SK-N-SH treated with all-trans-retinoic acid at 6 μM for 48 hours (cell line): ENCODE data around the gene SVOP.

Source experiments
- BACH2 ChIP-seq: fragments of 250-450 bp; sonication (Bioruptor Pico); IDR thresholded peaks from 2 replicates; pipeline ENCODE4 v1.9.0; 2021; ENCODE audit warnings: mild to moderate bottlenecking, borderline replicate concordance
- CREB5 ChIP-seq: fragments of 250-450 bp; sonication (Bioruptor Pico); IDR thresholded peaks from 2 replicates; pipeline ENCODE4 v1.5.1; 2020; ENCODE audit warnings: low read depth, mild to moderate bottlenecking, moderate library complexity
- OSR1 ChIP-seq: fragments of 250-450 bp; sonication (Bioruptor Pico); IDR thresholded peaks from 2 replicates; pipeline ENCODE4 v1.8.0; 2022; ENCODE audit warnings: moderate library complexity, mild to moderate bottlenecking, inconsistent platforms
- RARB ChIP-seq: fragments of 250-450 bp; sonication (Bioruptor Pico); IDR thresholded peaks from 2 replicates; pipeline ENCODE4 v1.8.0; 2021; ENCODE audit warnings: mild to moderate bottlenecking, moderate library complexity
- TCF4 ChIP-seq: fragments of 250-450 bp; sonication (Bioruptor Pico); IDR thresholded peaks from 2 replicates; pipeline ENCODE4 v1.8.0; 2021; ENCODE audit warnings: mild to moderate bottlenecking, moderate library complexity, borderline replicate concordance
- ZFP30 ChIP-seq: fragments of 450-650 bp; formaldehyde crosslinking; IDR thresholded peaks from 2 replicates; pipeline ENCODE4 v1.5.0; 2022; ENCODE audit warnings: mild to moderate bottlenecking, moderate library complexity
- ZNF70 ChIP-seq: fragments of 450-650 bp; formaldehyde crosslinking; IDR thresholded peaks from 2 replicates; pipeline ENCODE4 v1.5.0; 2020; ENCODE audit warnings: mild to moderate bottlenecking, moderate library complexity
- TF ChIP-seq, protein P1 (sequence below): fragments of 250-450 bp; sonication (Bioruptor Pico); IDR thresholded peaks from 2 replicates; pipeline ENCODE4 v1.8.0; 2020; ENCODE audit warnings: mild to moderate bottlenecking, moderate library complexity, borderline replicate concordance

DNA sequence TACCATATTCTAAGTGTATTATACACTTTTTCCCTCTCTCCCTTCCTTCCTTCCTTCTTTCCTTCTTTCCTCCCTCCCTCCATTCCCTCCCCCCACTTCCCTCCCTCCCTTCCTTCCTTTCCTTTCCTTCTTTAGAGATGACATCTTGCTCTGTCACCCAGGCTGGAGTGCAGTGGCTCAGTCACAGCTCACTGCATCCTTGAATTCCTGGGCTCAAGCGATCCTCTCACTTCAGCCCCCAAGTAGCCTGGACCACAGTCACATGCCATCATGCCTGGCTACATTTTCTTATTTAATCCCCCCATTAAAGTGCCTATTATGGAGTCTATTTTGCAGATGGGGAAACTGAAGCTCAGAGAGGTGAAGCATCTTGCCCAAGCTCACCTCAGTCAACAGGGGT lies 55.0 kb downstream of the SVOP start:
- TF ChIP-seq RARB (CRISPR knock-in tag) (no peak), TCF4 (no peak), BACH2 (CRISPR knock-in tag) (no peak), CREB5 (CRISPR knock-in tag) (no peak), OSR1 (CRISPR knock-in tag) (no peak), ZFP30 (CRISPR knock-in tag) (no peak), ZNF70 (CRISPR knock-in tag) (no peak)
- TF ChIP-seq, protein P1, sequence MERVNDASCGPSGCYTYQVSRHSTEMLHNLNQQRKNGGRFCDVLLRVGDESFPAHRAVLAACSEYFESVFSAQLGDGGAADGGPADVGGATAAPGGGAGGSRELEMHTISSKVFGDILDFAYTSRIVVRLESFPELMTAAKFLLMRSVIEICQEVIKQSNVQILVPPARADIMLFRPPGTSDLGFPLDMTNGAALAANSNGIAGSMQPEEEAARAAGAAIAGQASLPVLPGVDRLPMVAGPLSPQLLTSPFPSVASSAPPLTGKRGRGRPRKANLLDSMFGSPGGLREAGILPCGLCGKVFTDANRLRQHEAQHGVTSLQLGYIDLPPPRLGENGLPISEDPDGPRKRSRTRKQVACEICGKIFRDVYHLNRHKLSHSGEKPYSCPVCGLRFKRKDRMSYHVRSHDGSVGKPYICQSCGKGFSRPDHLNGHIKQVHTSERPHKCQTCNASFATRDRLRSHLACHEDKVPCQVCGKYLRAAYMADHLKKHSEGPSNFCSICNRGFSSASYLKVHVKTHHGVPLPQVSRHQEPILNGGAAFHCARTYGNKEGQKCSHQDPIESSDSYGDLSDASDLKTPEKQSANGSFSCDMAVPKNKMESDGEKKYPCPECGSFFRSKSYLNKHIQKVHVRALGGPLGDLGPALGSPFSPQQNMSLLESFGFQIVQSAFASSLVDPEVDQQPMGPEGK: no peak
